ENCODE measurements around the gene CLEC3A.
"Not testable (repeated sequence)": the region's sequence is repeated elsewhere in the genome, so short reads cannot be mapped to it uniquely, and the experiment has no call there.

The CLEC3A gene

DNA sequence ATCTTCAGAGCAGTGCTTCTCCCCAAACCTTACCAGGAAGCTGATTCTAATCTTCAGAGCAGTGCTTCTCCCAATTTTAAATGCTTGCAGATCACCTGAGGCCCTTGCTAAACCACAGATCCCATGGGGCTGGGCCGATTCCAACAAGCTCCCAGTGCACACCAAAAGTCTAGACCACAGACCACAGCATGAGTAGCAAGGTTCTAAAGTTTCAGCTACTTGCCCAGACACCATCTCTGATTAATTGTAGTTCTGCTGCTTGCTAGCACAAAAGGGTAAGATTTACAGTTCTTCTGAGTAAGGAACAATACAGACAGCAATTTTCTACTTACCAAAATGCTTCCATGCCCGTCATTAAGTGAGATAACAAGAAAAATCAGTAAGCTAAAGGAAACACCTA lies 12.2 kb downstream of the CLEC3A start:
- DNase-seq: no peak

DNA sequence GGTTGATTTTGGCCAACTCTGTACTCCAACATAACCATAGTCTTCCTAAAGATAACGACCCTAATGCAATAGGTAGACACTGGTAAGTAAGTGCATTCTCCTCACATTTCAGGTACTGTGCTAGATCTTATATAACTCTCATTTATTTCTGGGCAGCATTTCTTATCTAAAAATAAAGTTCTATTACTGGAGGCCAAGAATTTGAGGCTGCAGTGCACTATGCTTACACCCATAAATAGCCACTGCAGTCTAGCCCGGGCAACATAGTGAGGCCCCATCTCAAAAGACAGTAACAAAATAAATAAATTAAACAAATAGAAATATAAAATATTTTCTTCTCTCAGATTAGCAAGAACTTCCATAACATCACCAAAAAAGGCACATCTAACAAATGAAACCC lies 12.7 kb downstream of the CLEC3A start:
- DNase-seq: no peak

DNA sequence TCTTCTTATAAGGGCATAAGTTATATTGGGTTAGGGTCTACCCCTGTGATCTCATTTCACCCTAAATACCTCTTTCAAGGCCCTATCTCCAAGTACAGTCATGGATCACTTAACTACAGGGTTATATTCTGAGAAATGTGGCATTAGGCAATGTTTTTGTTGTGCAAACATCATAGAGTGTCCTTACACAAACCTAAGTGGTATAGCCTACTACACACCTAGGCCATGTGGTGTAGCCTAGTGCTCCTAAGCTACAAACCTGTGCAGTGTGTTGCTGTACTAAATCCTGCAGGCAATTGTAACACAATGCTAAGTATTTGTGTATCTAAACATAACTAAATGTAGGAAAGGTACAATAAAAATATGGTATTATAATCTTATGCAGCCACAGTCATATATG lies 18.0 kb downstream of the CLEC3A start:
- no peak for DNase-seq

DNA sequence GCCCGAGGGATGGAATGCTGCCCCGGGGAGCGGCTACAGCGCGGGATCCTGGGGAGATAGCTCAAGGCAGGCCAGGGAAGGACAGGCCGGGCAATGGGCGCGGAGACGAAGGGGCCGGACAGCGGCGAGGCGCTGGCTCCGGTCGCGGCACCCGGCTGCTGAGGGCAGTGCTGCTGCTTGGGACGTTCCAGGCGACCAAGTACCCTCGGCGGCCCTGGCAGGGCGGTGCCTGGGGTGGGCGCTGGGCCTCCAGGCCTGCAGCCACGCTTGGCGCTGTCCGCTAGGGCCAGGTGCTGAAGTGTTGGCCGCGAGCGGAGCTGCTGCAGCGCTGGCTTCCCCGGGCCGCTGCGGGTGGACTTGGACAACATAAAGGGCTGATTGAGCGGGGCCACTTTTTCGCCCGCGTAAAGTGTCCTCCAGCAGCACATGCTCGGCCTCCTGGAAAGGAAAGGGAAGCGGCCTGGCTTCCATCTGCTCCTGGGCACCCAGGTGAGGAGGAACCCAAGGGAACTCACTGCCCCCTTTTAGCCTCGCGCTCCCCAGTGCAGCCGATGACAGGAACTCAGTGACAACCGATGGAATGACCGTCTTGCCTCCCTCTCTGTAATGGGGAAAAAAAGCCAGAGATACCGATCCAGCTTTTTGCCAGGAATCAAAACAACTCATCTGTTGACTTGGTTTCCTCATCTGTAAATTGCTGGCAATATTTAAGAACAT lies 23.7 kb downstream of the CLEC3A start:
- no peak for DNase-seq

DNA sequence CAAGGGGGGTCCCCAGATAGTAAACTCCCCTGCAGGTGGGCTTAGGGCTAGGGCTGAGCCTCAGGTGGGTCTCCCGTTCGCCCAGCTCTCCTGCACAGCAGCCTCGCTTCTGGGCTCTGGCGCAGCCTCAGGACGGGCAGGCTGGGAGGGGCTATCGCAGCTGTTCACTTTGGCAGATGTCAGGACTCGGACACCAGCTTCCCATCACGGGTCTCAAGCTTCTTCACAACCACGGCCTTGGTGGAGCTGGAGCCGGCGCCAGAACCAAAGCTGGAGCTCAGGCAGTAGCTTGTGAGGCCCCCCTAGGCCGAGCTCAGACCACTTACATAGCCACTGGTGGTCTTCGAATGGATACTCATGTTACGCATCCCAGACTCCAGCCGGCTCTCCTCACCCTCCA lies 26.0 kb downstream of the CLEC3A start:
- no peak for DNase-seq

DNA sequence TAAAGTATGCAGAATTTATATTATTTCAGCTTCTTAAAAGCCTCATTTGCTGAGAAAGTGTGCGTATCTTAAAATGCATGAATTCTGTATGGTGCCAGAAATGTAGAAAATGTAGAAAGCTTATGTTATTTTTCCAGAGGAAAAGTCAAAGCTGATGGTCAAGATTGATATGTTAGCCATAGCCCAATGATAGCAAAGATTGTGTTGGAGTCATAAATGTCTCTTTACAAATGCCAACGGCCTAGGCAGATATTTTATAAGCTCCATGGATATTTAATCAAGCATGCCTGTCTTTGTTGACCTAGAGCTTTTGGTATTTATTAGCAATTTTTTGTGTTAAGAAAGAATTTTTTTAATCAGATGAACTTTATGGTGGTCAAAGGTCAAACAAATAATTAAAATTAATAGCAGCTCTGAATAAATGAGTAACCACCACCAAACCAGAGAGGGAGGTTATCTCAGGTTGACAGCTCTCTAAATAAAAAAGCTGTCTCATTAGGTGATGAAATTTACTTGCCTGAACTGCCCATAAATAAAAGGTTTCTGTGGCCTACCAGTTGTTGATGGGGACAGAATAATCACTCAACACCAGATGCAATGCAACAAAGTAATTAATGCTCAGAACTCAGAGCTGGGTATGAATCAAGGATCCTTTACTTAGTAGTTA lies 28.5 kb downstream of the CLEC3A start:
- no peak for DNase-seq

DNA sequence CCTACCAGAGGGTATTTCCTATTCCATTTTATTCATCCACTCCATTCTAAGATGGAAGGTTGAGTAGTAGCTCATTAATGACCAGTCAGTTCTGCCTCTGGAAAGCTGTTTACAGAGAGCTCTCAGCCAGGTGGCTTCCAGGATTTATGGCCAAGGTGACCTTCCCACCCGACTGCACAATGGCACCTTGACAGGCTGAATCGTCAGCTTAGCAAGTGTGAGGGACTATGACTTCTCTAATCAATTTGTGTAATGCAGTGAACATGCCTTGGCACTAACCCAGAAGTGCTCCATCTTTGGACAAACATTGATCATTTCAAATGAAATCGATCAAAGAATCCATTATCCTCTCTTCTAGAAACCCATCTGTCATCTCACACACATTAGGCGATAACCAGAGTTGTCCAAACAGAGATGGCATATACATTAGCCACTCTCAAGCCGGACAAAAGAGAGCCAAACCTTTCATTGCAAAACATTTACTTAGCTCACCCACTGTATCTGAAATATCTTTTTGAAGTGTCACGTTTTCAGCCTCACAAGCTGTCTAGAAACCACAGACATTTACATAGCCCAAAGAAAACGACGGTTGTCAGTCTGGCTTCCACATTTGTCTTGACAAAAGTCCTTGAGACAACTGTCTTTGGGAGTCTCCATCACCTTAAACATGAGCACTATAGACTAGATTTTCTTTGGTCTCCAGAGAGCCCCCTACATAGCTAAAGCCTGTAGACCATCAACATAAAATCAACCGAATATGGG lies 35.6 kb downstream of the CLEC3A start:
- DNase-seq: no peak

DNA sequence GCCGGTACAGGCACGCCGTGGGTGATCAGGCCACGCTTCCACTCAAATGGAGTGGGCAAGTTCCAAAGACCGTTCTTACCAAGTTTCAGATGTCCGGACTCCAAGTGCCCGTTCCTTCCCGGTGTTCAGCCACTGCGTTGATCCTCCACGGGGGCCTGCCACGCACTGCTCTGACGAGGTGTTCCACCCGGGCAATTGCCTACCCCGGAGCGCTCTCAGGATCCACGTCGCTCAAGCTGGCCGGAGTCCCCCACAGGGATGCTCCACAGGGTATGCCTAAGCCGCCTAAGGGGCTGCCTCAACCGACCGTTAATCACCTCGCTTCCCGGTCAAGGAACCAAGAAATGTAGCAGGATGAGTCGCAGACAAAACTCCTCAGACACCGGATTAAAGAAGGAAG lies 37.5 kb downstream of the CLEC3A start:
- not testable (repeated sequence) for DNase-seq

DNA sequence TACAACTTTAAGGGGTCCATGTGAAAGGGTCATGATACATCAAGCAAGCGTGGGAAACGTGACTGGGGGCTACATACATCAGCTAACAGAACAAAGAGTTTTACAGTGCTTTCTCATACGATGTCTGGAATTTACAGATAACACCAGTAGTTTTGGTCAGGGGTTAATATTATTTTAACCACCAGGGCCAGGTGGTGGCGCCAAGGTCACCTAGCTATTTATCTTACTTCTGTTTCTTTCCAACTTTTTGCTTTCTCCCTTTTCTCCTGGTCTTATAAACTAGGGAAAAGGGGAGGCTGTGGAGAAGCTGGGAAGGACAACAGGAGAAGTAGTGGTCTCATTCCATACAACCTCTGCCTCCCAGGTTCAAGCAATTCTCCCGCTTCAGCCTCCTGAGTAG lies 37.9 kb downstream of the CLEC3A start:
- no peak for DNase-seq

DNA sequence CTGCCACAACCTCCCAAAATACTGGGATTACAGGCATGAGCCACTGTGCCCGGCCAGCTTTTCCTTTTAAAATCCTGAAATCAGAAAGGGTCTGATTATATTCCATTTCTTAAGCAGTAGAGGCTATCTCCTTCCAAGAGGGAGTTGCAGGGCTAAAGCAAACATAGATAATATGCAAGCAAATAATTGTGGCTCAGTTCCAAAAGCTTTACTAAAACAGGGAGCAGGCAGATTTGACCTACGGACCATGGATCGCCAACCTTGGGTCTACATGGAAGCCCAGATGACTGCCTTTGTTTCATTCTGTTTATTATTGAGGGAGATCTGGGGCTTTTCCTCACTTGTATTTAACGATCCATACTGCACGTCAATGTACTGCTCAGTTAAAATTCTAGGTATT lies 38.5 kb downstream of the CLEC3A start:
- no peak for DNase-seq

DNA sequence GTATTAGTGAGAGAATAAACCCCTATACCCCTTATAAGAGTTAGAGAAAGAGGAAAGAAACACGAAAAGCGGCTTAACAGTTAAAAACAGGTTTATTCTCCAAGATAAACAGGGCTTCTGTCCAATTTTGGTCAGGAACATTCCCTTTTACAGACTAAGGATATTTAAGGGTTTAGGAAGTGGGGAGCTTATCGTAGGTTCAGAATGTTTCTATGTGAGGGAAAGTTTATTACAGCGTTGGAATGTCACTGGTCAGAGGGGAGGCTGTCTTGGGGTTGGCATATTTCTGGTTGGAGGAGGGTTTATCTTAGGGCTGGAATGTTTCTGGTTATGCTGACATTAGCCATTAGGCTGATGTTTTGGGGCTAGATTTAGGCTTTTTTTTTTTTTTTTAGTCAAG lies 43.0 kb downstream of the CLEC3A start:
- DNase-seq: no peak

DNA sequence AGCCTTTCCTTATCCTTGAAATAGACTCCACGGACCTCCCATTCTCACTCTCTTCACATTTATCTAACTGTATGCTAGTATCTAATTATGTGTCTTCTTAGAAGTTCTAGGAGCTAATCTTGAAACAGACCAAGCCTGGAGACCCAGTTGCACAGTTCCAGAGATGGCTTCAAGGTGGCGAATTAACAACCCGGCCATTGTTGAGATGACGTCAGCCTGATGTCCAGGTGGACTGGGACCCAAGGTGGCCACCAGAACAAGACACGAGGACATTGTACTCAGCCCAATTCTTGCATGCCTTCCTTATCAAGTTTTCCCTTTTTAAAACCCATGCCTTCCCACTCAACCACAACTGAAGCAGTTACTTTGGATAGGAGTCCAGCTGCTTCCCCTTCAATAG lies 47.6 kb downstream of the CLEC3A start:
- no peak for DNase-seq

DNA sequence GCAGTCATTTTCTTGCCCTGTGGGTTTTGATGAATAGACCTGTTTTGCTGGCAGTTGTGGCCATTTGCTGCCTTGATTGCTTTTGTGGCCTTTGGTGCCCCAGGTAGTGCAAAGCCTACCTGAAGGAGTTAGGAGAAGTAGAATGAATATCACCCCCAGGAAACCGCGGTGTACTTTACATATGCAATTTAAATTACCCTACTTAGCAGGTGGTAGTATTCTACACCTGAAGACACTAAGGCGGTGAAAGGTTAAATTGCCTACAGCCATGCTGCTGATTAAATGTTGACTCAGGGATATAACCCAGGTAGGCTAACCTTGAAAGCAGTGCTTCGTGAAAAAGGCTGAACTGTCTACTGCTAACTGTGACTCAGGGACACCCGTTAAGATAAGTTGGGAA lies 49.9 kb downstream of the CLEC3A start:
- DNase-seq: no peak

DNA sequence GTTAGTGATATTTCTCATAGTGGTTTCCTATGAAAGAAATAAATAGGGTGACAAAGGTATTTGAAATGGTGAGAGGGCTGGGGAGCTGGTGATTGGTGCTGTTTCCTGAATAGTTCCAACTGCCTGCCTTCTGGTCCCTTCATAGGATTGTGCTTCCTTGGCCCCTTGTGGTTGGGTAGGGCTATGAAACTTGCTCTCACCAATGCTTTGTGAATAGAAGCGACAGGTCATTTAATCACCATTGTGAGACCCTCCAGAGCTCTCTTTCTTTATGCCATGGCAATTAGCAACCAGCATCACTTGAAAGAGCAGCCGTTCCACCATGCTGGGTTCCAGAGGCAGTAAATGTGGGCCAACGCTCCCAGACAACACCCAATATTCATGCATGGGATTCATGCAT lies 53.5 kb downstream of the CLEC3A start:
- no peak for DNase-seq

DNA sequence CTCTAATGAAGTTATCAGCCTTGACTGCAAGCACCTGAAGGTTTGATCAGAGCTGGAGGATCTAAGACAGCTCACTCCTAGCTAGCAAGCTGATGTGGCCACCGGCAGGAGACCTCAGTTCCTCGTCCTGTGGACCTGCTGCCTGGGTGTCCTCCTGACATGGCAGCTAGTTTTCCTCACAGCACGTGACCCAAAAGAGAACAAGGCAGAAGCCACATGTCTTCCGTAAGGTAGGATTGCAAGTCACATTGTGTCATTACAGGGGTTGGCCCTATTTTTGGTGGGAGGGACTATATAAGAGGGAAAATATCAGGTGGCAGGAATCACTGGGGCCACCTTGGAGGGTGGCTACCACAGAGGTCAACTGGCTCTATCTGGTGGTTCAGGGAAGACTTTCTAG lies 59.0 kb downstream of the CLEC3A start:
- DNase-seq: no peak
